ENCODE data around the gene WNT2B.

WNT2B gene

GRCh38 chr1:112505400-112505785 lies 3.4 kb upstream of the WNT2B start:
- H3K27me3 ChIP-seq (ENCODE audit: low read depth, low read length), result no peaks in the 10 kb centered on the region
- no peaks in the 10 kb centered on the region for H3K79me2 ChIP-seq (ENCODE audit: low read length)
- no peaks in the 10 kb centered on the region for H3K4me1 ChIP-seq (ENCODE audit: low read length)
- TF ChIP-seq EZH2phosphoT487 (IDR thresholded peaks at IDR 0.05; ENCODE audit: low read depth), result no peak
- no peak for TF ChIP-seq CTCF (IDR thresholded peaks at IDR 0.05; ENCODE audit: low read depth, low read length)
- H3K9ac ChIP-seq (ENCODE audit: low read length), result no peak overlapping the region
- no peaks in the 10 kb centered on the region for H3K36me3 ChIP-seq (replicated peaks; ENCODE audit: low read depth, low read length)
- no peak overlapping the region for H3K27ac ChIP-seq (ENCODE audit: low read length)
- no peak overlapping the region for H3K4me3 ChIP-seq (ENCODE audit: low read length)
- no peak overlapping the region for H2AFZ ChIP-seq (ENCODE audit: low read depth, low read length)
- no peaks in the 10 kb centered on the region for H3K9me3 ChIP-seq (ENCODE audit: insufficient read depth, low read length)
- H4K20me1 ChIP-seq (ENCODE audit: insufficient read depth, low read length), result no peaks in the 10 kb centered on the region
- no peak overlapping the region for H3K4me2 ChIP-seq (ENCODE audit: low read length)

- Histone ChIP-seq H3K9me3 (ENCODE audit: insufficient read depth, low read length) (no peaks in the 10 kb centered on the region), H3K9ac (ENCODE audit: low read length) (no peak overlapping the region), H3K4me3 (ENCODE audit: low read length) (no peak overlapping the region), H3K27me3 (ENCODE audit: low read depth, low read length) (no peaks in the 10 kb centered on the region), H3K79me2 (ENCODE audit: low read length) (no peaks in the 10 kb centered on the region), H3K27ac (ENCODE audit: low read length) (no peak overlapping the region), H4K20me1 (ENCODE audit: insufficient read depth, low read length) (no peaks in the 10 kb centered on the region), H3K4me1 (ENCODE audit: low read length) (no peaks in the 10 kb centered on the region), H3K4me2 (ENCODE audit: low read length) (no peak overlapping the region), H2AFZ (ENCODE audit: low read depth, low read length) (no peak overlapping the region), H3K36me3 (replicated peaks; ENCODE audit: low read depth, low read length) (no peaks in the 10 kb centered on the region)
- TF ChIP-seq EZH2phosphoT487 (IDR thresholded peaks at IDR 0.05; ENCODE audit: low read depth), result no peak
- no peak for TF ChIP-seq CTCF (IDR thresholded peaks at IDR 0.05; ENCODE audit: low read depth, low read length)
These were observed 2.9 kb upstream of the WNT2B start for GRCh38 chr1:112505878-112506277.

GRCh38 chr1:112506306-112506705 lies 2.5 kb upstream of the WNT2B start:
- TF ChIP-seq EZH2phosphoT487 (IDR thresholded peaks at IDR 0.05; ENCODE audit: low read depth) (no peak), CTCF (IDR thresholded peaks at IDR 0.05; ENCODE audit: low read depth, low read length) (no peak)
- Histone ChIP-seq H3K27me3 (ENCODE audit: low read depth, low read length) (no peaks in the 10 kb centered on the region), H2AFZ (ENCODE audit: low read depth, low read length) (no peak overlapping the region), H3K4me2 (ENCODE audit: low read length) (no peak overlapping the region), H3K4me1 (ENCODE audit: low read length) (no peaks in the 10 kb centered on the region), H3K27ac (ENCODE audit: low read length) (no peak overlapping the region), H4K20me1 (ENCODE audit: insufficient read depth, low read length) (no peaks in the 10 kb centered on the region), H3K9me3 (ENCODE audit: insufficient read depth, low read length) (no peaks in the 10 kb centered on the region), H3K9ac (ENCODE audit: low read length) (no peak overlapping the region), H3K4me3 (ENCODE audit: low read length) (no peak overlapping the region), H3K79me2 (ENCODE audit: low read length) (no peaks in the 10 kb centered on the region), H3K36me3 (replicated peaks; ENCODE audit: low read depth, low read length) (no peaks in the 10 kb centered on the region)

GRCh38 chr1:112506731-112507130 lies 2.0 kb upstream of the WNT2B start:
- no peaks in the 10 kb centered on the region for H4K20me1 ChIP-seq (ENCODE audit: insufficient read depth, low read length)
- no peak overlapping the region for H2AFZ ChIP-seq (ENCODE audit: low read depth, low read length)
- H3K9ac ChIP-seq (ENCODE audit: low read length), result no peak overlapping the region
- no peaks in the 10 kb centered on the region for H3K4me1 ChIP-seq (ENCODE audit: low read length)
- H3K4me2 ChIP-seq (ENCODE audit: low read length), result no peak overlapping the region
- H3K27me3 ChIP-seq (ENCODE audit: low read depth, low read length), result no peaks in the 10 kb centered on the region
- no peak for TF ChIP-seq CTCF (IDR thresholded peaks at IDR 0.05; ENCODE audit: low read depth, low read length)
- TF ChIP-seq EZH2phosphoT487 (IDR thresholded peaks at IDR 0.05; ENCODE audit: low read depth), result no peak
- H3K79me2 ChIP-seq (ENCODE audit: low read length), result no peaks in the 10 kb centered on the region
- no peak overlapping the region for H3K27ac ChIP-seq (ENCODE audit: low read length)
- no peaks in the 10 kb centered on the region for H3K36me3 ChIP-seq (replicated peaks; ENCODE audit: low read depth, low read length)
- H3K9me3 ChIP-seq (ENCODE audit: insufficient read depth, low read length), result no peaks in the 10 kb centered on the region
- no peak overlapping the region for H3K4me3 ChIP-seq (ENCODE audit: low read length)

All from OCI-LY3 (cell line).